Panc1 (cell line): ENCODE measurements around the gene SLC22A16. TPM values are rescaled to one million over a fixed set of nuclear protein-coding genes. Genes with fewer than 3 reads are reported as not detected.

Experiments
- ATAC-seq: fragments of 200-7000 bp; cut with Tn5 transposase; 2 replicates; pipeline ENCODE4 v1.9.1; 2020; ENCODE audit warnings: mild to moderate bottlenecking, moderate library complexity
- BruUV-seq: library from RNA; stranded (reverse); fragments of 400-500 nt; replicated peaks from 2 replicates; lab custom pipeline; 2021; lab: Mats Ljungman, UMichigan
- CTCF ChIA-PET: fragments of 300-600 bp; sonication (Branson Sonifier 250); formaldehyde crosslinking; loops from one replicate; lab custom pipeline; 2022; ENCODE audit warnings: antibody characterized with exemption; lab: Charles Lee
- POLR2A ChIA-PET: fragments of 300-600 bp; sonication (Branson Sonifier 250); formaldehyde crosslinking; loops from one replicate; lab custom pipeline; 2022; ENCODE audit warnings: antibody characterized with exemption; lab: Charles Lee
- DNase-seq: peaks from one replicate; pipeline ENCODE4 v3.0.0-alpha.2; 2010; ENCODE audit warnings: low read depth, low spot score
- H3K27ac ChIP-seq: 2 replicates; pipeline ENCODE4 v1.5.1; 2011; ENCODE audit warnings: mild to moderate bottlenecking, low read length, inconsistent platforms
- H3K27me3 ChIP-seq: fragments of 200-500 bp; sonication (Bioruptor generic); 2 replicates; pipeline ENCODE4 v1.6.0; 2014; ENCODE audit warnings: low read length, inconsistent platforms; ENCODE audit not compliant: control insufficient read depth, insufficient read depth
- H3K36me3 ChIP-seq: fragments of 200-500 bp; sonication (Bioruptor generic); 2 replicates; pipeline ENCODE4 v1.5.1; 2014; ENCODE audit warnings: inconsistent platforms, mild to moderate bottlenecking, low read length, moderate library complexity; ENCODE audit not compliant: control insufficient read depth, insufficient read depth
- H3K4me1 ChIP-seq: 2 replicates; pipeline ENCODE4 v1.5.1; 2011; ENCODE audit warnings: inconsistent platforms, mild to moderate bottlenecking, low read length, moderate library complexity; ENCODE audit not compliant: control insufficient read depth, insufficient read depth
- H3K4me3 ChIP-seq, 2 experiments: 2 replicates each; pipeline ENCODE4 v1.5.1; 2011 to 2012; ENCODE audit warnings: low read depth in 2 of 2, low read length in 2 of 2, mild to moderate bottlenecking in 2 of 2, inconsistent platforms in 1 of 2, moderate library complexity in 1 of 2
- H3K9me3 ChIP-seq: fragments of 200-500 bp; sonication (Bioruptor generic); 2 replicates; pipeline ENCODE4 v1.5.1; 2014; ENCODE audit warnings: low read depth, mild to moderate bottlenecking, inconsistent platforms, low read length, moderate library complexity; ENCODE audit not compliant: control insufficient read depth, insufficient read depth
- POLR2AphosphoS5 ChIP-seq: IDR thresholded peaks from 2 replicates; pipeline ENCODE4 v1.6.1; 2012; ENCODE audit warnings: mild to moderate bottlenecking, low read depth, low read length, moderate library complexity
- SIN3A ChIP-seq: IDR thresholded peaks from 2 replicates; pipeline ENCODE4 v1.6.1; 2012; ENCODE audit warnings: low read depth, mild to moderate bottlenecking, low read length, moderate library complexity, borderline replicate concordance; ENCODE audit not compliant: insufficient read depth
- TCF7L2 ChIP-seq: IDR thresholded peaks from 2 replicates; pipeline ENCODE4 v1.6.1; 2011; ENCODE audit warnings: mild to moderate bottlenecking, low read depth, low read length, inconsistent platforms
- in situ Hi-C: cut with HindIII; loops from 2 replicates; pipeline ENCODE4 v1.10.0; 2016; ENCODE audit warnings: low sequenced_read_pairs, low pct_unique_long_range_greater_than_20kb
- intact Hi-C: fragments of 100-400 bp; cut with micrococcal nuclease; formaldehyde crosslinking; loops from one replicate; pipeline ENCODE4 v1.10.0; 2022; ENCODE audit not compliant: unreplicated experiment
- total RNA-seq: library from RNA; stranded (reverse); gene quantifications from one replicate; pipeline ENCODE4 v1.2.1, GENCODE V29; 2021; ENCODE audit not compliant: unreplicated experiment
- TF ChIP-seq, protein P1 (sequence below), 2 experiments: IDR thresholded peaks; 2 replicates each; pipeline ENCODE4 v1.6.1; 2011 to 2012; ENCODE audit warnings: low read depth in 2 of 2, control low read depth in 1 of 2, low read length in 1 of 2, mild to moderate bottlenecking in 1 of 2, moderate library complexity in 1 of 2; ENCODE audit not compliant: insufficient read depth in 1 of 2
- TF ChIP-seq, protein P2 (sequence below): fragments of 450-650 bp; IDR thresholded peaks from 2 replicates; pipeline ENCODE4 v1.5.1; 2017; ENCODE audit warnings: mild to moderate bottlenecking

SLC22A16 gene
- total RNA-seq, 1 experiment from 2014 or later = not detected

DNA sequence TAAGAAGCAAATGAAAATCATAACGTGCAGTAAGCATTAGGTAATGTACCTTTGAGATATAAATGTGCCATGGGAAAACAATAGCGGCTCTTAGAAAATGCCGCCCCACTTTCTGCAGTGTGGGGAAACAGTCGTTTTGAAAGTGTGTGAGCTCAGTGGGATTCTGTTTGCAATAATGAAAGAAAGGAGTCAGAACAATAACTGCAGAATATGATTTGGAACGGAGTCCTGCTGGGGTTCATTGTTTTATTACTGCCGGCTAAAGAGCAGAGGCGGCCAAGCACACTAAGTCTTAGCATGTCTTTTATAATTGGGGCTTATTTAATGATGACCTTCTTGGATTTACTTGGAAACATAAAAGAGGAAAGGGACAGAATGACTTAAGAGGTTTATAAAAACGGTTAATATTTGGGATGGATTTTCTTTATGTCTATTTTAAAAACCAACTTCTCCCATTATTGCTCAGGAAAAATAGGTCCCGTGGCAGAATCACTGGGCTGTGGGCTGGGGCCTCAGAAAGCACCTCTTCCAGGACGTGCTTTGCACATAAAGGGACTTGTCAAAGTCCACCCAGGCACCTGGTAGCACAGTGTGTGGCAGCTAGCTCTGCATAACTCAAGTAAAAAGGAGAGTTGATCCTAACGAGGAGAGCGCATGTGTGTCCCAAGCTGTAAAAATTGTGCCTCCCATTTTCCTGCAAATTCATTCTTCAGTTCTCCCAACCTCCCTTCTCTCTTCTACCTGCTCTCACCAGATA, 44.0 kb upstream of the SLC22A16 start:
- TF ChIP-seq, protein P1, sequence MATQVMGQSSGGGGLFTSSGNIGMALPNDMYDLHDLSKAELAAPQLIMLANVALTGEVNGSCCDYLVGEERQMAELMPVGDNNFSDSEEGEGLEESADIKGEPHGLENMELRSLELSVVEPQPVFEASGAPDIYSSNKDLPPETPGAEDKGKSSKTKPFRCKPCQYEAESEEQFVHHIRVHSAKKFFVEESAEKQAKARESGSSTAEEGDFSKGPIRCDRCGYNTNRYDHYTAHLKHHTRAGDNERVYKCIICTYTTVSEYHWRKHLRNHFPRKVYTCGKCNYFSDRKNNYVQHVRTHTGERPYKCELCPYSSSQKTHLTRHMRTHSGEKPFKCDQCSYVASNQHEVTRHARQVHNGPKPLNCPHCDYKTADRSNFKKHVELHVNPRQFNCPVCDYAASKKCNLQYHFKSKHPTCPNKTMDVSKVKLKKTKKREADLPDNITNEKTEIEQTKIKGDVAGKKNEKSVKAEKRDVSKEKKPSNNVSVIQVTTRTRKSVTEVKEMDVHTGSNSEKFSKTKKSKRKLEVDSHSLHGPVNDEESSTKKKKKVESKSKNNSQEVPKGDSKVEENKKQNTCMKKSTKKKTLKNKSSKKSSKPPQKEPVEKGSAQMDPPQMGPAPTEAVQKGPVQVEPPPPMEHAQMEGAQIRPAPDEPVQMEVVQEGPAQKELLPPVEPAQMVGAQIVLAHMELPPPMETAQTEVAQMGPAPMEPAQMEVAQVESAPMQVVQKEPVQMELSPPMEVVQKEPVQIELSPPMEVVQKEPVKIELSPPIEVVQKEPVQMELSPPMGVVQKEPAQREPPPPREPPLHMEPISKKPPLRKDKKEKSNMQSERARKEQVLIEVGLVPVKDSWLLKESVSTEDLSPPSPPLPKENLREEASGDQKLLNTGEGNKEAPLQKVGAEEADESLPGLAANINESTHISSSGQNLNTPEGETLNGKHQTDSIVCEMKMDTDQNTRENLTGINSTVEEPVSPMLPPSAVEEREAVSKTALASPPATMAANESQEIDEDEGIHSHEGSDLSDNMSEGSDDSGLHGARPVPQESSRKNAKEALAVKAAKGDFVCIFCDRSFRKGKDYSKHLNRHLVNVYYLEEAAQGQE (IDR thresholded peaks at IDR 0.05; ENCODE audit: insufficient read depth in 1 of 2, low read depth in 2 of 2, low read length in 1 of 2) = no peak
- TF ChIP-seq SIN3A (no peak), TCF7L2 (no peak), POLR2AphosphoS5 (no peak)
- TF ChIP-seq, protein P2, sequence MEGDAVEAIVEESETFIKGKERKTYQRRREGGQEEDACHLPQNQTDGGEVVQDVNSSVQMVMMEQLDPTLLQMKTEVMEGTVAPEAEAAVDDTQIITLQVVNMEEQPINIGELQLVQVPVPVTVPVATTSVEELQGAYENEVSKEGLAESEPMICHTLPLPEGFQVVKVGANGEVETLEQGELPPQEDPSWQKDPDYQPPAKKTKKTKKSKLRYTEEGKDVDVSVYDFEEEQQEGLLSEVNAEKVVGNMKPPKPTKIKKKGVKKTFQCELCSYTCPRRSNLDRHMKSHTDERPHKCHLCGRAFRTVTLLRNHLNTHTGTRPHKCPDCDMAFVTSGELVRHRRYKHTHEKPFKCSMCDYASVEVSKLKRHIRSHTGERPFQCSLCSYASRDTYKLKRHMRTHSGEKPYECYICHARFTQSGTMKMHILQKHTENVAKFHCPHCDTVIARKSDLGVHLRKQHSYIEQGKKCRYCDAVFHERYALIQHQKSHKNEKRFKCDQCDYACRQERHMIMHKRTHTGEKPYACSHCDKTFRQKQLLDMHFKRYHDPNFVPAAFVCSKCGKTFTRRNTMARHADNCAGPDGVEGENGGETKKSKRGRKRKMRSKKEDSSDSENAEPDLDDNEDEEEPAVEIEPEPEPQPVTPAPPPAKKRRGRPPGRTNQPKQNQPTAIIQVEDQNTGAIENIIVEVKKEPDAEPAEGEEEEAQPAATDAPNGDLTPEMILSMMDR = no peak
- BruUV-seq = no TSS peak
- CTCF ChIA-PET = no interaction called here
- H3K4me1 ChIP-seq = no peaks in the 10 kb centered on the region
- H3K4me3 ChIP-seq = no peak overlapping the region
- POLR2A ChIA-PET = interaction anchor here (0.7 kb wide), 1 partner anchor 429 kb away, joined by 4 read pairs; no protein-coding TSS in a partner anchor
- H3K27ac ChIP-seq = no peak overlapping the region
- no peaks in the 10 kb centered on the region for H3K27me3 ChIP-seq
- in situ Hi-C loops (no loop called here), intact Hi-C loops (loop anchor here (10.0 kb wide), 1 partner anchor 684 kb away; no protein-coding TSS in a partner anchor)
- no peaks in the 10 kb centered on the region for H3K9me3 ChIP-seq
- H3K36me3 ChIP-seq = no peaks in the 10 kb centered on the region
- ATAC-seq = no peak
- DNase-seq = no peak

DNA sequence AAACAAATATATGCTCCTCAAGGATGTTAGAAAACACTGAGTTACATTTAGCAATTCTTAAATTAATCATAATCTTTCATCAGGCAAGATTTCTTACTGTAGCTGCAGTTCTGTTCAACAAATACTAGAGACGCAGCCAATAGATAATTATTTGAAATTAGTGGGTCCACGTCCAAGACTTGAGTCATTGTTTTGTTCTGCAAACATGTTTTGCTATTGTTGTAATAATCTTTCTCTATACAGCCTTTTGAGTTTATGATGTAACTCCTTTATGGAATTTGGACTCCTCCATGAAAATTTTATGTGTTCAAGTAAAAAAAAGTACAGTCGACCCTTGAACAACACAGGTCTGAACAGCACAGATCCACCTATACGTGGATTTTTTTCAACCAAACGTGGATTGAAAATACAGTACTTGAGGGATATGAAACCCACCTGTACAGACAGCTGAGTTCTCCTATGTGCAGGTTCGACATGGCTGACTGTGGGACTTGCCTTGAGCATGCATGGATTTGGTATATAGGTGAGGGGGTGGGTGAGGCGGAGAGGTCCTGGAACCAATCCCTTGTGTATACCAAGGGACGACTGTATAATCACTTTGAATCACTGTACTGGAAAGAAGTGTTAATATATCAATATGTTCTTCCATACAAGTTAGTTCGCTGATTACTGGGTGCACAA, 41.3 kb upstream of the SLC22A16 start:
- intact Hi-C loops = no loop called here
- no peak for DNase-seq
- no peak overlapping the region for H3K27ac ChIP-seq
- CTCF ChIA-PET = no interaction called here
- BruUV-seq = no TSS peak
- no peak overlapping the region for H3K4me3 ChIP-seq
- POLR2A ChIA-PET = interaction anchor here (0.7 kb wide), 1 partner anchor 159 kb away, joined by 3 read pairs; no protein-coding TSS in a partner anchor
- H3K4me1 ChIP-seq = no peaks in the 10 kb centered on the region
- peak; percentile 67 for ATAC-seq
- H3K36me3 ChIP-seq = no peaks in the 10 kb centered on the region
- in situ Hi-C loops = no loop called here
- no peaks in the 10 kb centered on the region for H3K27me3 ChIP-seq
- TF ChIP-seq, protein P2 = no peak; the same call in 1 of the 2 replicates
- TF ChIP-seq, protein P1 (IDR thresholded peaks at IDR 0.05; ENCODE audit: insufficient read depth in 1 of 2, low read depth in 2 of 2, low read length in 1 of 2) = no peak
- TF ChIP-seq SIN3A (no peak), POLR2AphosphoS5 (no peak), TCF7L2 (no peak)
- no peaks in the 10 kb centered on the region for H3K9me3 ChIP-seq
